ENCODE data around the gene NDRG2. TPM values are rescaled to one million over a fixed set of nuclear protein-coding genes. Genes with fewer than 3 reads are reported as not detected.

NDRG2 gene
- total and polyA plus RNA-seq, 9 of the 15 experiments (the other 6 are each of a cell fraction or from before 2014, with no cell fraction given) = 10.1 to 105 (median 41.0) TPM

GRCh38 chr14:20998674-20999366, 26.0 kb downstream of the NDRG2 start, which contains the start of gene SLC39A2:
TSS of gene SLC39A2 (plus strand) at chr14:20999293. CDS start at chr14:20999447, 154 bp downstream.
- no peaks in the 10 kb centered on the region for H3K9me1 ChIP-seq (ENCODE audit: control insufficient read depth, insufficient read depth, low read length)
- no peak within 1 kb of the TSS for H3K4me3 ChIP-seq
- 23% methylated on average over 6 of the region's 6 CpGs for WGBS (ENCODE audit: insufficient coverage, low coverage, missing lambda C conversion rate)
- peaks cover 29% of the 10 kb centered on the region; the same call in 2 of the 3 replicates for H3K36me3 ChIP-seq (ENCODE audit: control insufficient read depth, insufficient read depth, low read length)
- H3K27ac ChIP-seq (ENCODE audit: extremely low read depth, low read depth, low read length) = no peak within 1 kb of the TSS
- TF ChIP-seq CBFA2T2 (conservative IDR thresholded peaks at IDR 0.05) = no peak
- no peak for TF ChIP-seq SMAD4 (CRISPR knock-in tag; conservative IDR thresholded peaks at IDR 0.05)
- no peak for TF ChIP-seq ZKSCAN8 (CRISPR knock-in tag; IDR thresholded peaks at IDR 0.05)
- no peak for TF ChIP-seq CBX1 (IDR thresholded peaks at IDR 0.05; ENCODE audit: low read depth)
- TF ChIP-seq NFE2 (IDR thresholded peaks at IDR 0.05; ENCODE audit: low read depth) = no peak
- TF ChIP-seq PHB (CRISPR knock-in tag; IDR thresholded peaks at IDR 0.05) = no peak
- TF ChIP-seq SRSF3 (IDR thresholded peaks at IDR 0.05; ENCODE audit: insufficient read depth, low read length) = no peak
- TF ChIP-seq RBM14 (IDR thresholded peaks at IDR 0.05; ENCODE audit: borderline replicate concordance, insufficient read depth, low read depth, low read length) = no peak
- TF ChIP-seq KLF6 (CRISPR knock-in tag; IDR thresholded peaks at IDR 0.05; ENCODE audit: borderline replicate concordance) = no peak
- TF ChIP-seq HNRNPH1 (optimal IDR thresholded peaks at IDR 0.05; ENCODE audit: low read depth, low read length) = no peak
- no peak for TF ChIP-seq ATF6 (CRISPR knock-in tag; IDR thresholded peaks at IDR 0.05)
- TF ChIP-seq ZNF445 (CRISPR knock-in tag; IDR thresholded peaks at IDR 0.05; ENCODE audit: low read depth) = no peak
- TF ChIP-seq ZNF165 (CRISPR knock-in tag; IDR thresholded peaks at IDR 0.05; ENCODE audit: borderline replicate concordance) = no peak
- TF ChIP-seq EP400 (IDR thresholded peaks at IDR 0.05) = no peak
- no peak for TF ChIP-seq DNMT1 (IDR thresholded peaks at IDR 0.05)
- TF ChIP-seq E2F4 (CRISPR knock-in tag; IDR thresholded peaks at IDR 0.05; ENCODE audit: low read depth) = no peak
- no peak for TF ChIP-seq FOXP1 (CRISPR knock-in tag; IDR thresholded peaks at IDR 0.05)
- no peak for TF ChIP-seq ZNF23 (CRISPR knock-in tag; IDR thresholded peaks at IDR 0.05)
- no peak for TF ChIP-seq PYGO2 (tag; IDR thresholded peaks at IDR 0.05)
- no peaks in the 10 kb centered on the region for H4K20me1 ChIP-seq (replicated peaks; ENCODE audit: control insufficient read depth, insufficient read depth, low read length)
- FAIRE-seq = no peak
- no peak within 1 kb of the TSS for H3K9ac ChIP-seq (ENCODE audit: insufficient read depth in 1 of 2, low read depth in 2 of 2, low read length in 2 of 2)
- H3K4me2 ChIP-seq (ENCODE audit: insufficient read depth, low read length) = no peak within 1 kb of the TSS
- ChIA-PET POLR2A (interaction anchor here (0.8 to 0.9 kb wide), 2 partner anchors 69 to 111 kb away, joined by 3 read pairs; no protein-coding TSS in a partner anchor), CTCF (ENCODE audit: low intra/inter-chr PET ratio) (no interaction called here)
- H3K27me3 ChIP-seq (ENCODE audit: control insufficient read depth in 2 of 2, insufficient read depth in 2 of 2, low read length in 2 of 2) = no peaks in the 10 kb centered on the region
- intact Hi-C loops (cut with micrococcal nuclease) = no loop called here
- peaks cover 5 to 13% of the 10 kb centered on the region in 2 experiments; a peak in 3 of 5 replicates for H3K4me1 ChIP-seq (replicated peaks in 1 of 2; ENCODE audit: control insufficient read depth in 2 of 2, insufficient read depth in 2 of 2, low read length in 2 of 2)
- peak within 1 kb of the TSS; percentile 38; the same call in 1 of the 2 replicates for H2AFZ ChIP-seq (ENCODE audit: low read depth, low read length)
- in situ Hi-C loops (cut with MboI) = no loop called here
- ATAC-seq = peak; percentile 84
- no peaks in the 10 kb centered on the region for H3K79me2 ChIP-seq (ENCODE audit: control insufficient read depth, insufficient read depth, low read length)
- no peaks in the 10 kb centered on the region for H3K9me3 ChIP-seq (replicated peaks; ENCODE audit: control insufficient read depth, insufficient read depth, low read depth, low read length)
- BruUV-seq (replicated peaks) = no TSS peak
- peak; percentile 17 to 38 (median 24) for DNase-seq (ENCODE audit: extremely low read depth in 1 of 4, low spot score in 3 of 4)

All from K562 (cell line).